OCI-M1 (cell line): Measurements from ENCODE around the gene PDE4B.
"Not testable (repeated sequence)": the region's sequence is repeated elsewhere in the genome, so short reads cannot be mapped to it uniquely, and the experiment has no call there.

ENCODE experiments used
- DNase-seq: peaks from one replicate; lab custom pipeline; 2025; lab: John Stamatoyannopoulos, UW

PDE4B gene

DNA sequence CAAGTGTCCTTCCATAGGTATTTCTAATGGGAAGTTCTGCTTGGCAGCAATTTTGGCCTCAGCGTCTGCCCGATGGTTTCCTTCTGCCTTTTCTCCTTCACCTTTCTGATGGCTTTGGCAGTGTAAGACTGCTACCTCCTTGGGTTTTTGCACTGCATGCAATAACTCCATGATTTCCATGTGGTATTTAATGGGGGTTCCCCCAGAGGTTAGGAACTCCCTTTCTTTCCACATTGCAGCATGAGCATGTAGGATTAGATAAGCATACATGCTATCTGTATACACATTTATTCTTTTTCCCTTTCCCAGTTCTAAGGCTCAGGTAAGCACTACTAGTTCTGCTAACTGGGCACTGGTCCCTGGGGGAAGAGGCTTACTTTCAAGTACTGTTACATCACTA lies 628.2 kb downstream of the PDE4B start:
- not testable (repeated sequence) for DNase-seq

DNA sequence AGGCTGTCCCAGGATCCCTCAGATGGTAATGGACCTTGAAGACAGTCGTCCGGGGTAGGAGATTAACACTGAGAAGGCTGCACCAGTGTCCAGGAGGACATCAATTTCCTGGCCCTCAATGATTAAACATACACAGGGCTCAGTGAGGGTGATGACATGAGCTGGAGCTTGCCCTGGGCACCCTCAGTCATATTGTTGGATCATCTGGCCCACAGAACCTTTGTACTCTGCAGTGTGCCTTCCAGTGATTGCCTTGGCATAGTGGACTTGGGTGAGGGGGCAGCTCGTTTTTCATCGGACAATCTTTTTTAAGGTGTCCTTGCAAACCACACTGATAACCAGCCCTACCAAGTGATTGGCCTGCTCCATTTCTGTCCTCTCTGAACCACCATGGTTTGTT lies 630.1 kb downstream of the PDE4B start:
- no peak for DNase-seq
